Measurements from ENCODE around the gene RUNX1.

RUNX1 gene

DNA sequence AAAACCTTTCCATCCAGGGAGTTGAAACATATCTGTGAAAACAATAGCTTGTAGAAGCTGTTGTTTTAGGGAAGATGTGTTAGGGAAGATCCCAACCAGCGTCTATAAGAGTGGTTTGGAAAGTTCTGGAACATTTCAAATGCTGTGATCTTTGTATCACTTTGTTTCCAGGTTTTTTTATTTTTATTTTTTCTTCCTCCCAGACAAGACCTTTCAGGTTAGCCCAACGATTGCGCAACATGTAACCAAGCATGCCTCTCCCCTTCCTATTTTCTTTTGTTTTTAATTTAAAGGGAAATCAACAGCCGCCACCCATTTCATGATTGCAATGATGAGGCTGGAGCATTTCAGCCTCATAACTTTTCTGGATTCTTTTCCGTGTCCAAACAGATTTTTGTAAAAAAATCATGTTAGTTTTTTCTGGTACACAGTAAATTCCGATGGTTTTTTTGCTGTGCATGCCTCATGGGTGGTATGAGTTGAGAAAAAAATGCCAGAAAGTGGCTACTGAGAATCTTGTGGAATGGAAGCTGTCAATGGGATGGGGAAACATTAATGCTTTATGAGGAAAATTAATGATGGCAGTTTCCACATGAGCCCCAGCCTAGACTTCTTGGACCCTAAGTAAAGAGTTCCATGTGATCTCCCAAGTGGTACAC lies 109.3 kb downstream of the RUNX1 start:
- no peak for DNase-seq

GRCh38 chr21:34938089-34938764 lies 110.9 kb downstream of the RUNX1 start:
- DNase-seq, result no peak

DNA sequence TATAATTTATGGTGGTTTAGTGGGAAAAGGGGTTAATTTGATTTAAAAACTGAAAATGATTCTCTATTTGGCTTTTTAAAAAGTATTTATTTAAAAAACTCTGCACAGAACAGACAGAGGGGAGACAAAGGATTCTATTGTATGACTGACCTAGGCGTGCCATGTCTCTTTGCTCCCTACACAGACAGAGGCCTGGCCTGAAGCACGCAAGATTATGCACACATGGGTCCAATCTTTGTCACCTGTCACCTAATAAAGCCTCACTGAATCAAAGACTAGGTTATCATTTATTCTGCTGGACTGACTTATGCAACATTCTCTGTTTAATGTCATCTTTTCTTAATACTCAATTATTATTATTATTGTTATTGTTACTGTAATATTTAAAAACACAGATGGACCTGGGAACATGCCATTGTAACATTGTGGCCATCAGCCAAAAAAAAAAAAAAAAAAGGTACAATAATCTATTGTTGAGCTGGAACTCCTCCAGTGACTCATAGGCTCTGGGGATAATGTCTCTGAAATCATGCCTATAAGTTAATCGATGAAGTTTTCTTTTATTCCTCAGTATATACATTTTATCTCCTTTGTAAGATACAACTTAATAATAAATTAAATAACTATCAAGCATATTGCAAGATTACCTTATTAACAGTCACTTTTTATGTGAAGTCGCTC lies 112.1 kb downstream of the RUNX1 start:
- no peak for DNase-seq

DNA sequence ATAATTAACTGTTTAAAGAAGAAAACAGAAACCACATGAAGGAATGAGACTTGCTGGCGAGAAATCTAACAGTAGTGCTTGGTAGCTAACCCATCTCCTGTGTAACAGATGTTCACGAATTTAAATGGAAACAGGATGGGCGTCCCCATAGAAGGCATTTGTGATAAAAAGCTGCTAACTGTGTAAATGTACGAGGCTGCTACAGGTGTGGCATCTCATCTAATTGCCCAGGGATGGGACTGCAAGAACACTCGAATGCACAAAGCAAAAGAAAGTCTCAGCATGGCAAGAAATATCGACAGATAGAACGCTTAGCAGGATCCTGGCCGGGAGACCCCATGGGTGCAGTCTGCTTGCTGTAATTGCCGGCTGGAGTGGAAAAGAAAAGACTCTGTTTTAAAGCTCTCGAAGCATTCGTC lies 112.7 kb downstream of the RUNX1 start:
- peak; percentile 28 for DNase-seq

DNA sequence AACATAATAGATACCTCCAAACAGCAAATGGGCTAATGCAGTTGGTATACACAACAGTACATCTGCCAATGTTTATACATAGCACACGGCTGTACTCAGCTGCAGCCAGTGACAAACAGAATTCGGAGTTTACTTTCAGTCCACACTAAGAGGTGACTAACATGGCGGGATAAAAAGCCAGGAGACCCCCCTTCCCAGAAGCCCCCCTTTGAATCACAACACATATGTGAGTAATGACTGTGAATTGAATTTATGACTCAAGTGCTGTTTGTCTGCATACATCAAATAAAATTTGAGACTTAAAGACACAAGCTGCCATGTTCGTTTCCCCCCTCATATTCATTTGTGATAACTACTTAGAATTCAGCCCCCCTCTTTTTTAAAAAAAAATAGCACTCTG lies 113.2 kb downstream of the RUNX1 start:
- DNase-seq, result peak; percentile 28

- DNase-seq, result no peak
Measured at GRCh38 chr21:34935452-34935851, 113.7 kb downstream of the RUNX1 start.

DNA sequence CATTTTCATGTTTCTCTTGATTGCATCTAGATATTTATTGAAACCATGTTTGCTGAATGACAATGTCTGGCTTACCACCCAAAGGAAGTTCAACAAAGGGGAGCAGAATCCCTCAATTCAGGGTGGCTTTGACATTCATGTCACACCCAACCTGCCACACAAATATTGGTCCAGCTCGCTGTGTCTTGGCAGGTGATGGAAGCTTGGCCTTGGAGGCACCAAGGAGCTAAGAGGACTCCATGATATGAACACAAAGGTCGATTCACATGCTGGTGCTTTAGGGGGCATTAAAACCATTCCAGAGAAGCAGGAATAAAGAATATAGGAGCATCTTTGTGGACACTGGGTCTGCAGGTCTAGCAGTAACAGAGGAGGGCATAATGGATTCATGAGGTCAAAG lies 114.8 kb downstream of the RUNX1 start:
- no peak for DNase-seq

DNA sequence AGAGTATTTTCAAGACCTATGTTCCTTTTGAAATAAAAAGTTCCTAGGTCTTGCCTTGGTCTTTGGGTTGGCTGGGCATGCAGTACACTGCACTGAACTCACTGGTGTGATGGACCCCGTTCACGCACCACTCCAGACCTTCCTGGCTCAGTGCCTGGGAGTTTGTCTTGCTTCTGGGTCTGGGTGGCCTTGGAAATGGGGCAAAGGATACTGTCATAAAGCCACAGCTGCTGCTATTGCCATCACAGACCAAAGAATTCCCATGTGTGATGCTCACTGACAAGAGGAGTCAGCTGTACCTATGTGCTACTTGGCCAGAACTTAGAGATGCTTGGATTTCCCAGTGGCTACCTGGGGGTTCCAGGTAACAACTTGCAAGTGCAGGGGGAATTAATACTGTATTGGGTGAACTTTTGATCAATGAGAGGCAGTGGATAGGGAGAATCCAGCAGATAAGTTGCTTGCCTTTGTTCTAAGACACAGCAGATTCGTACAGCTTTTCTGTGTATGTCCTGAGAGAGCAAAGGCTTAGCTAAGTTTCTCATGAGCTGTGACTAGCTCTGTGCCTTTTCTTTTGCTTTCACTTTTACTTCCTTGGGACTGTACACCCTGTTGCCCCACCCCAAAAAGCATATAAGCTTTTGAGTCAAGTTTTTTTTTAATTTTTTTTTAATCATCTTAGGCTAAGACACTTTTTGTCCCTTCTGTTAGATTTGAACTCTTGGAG lies 115.3 kb downstream of the RUNX1 start:
- peak; percentile 25 for DNase-seq

- DNase-seq, result no peak
Measured at GRCh38 chr21:34932233-34932632, 116.9 kb downstream of the RUNX1 start.

DNA sequence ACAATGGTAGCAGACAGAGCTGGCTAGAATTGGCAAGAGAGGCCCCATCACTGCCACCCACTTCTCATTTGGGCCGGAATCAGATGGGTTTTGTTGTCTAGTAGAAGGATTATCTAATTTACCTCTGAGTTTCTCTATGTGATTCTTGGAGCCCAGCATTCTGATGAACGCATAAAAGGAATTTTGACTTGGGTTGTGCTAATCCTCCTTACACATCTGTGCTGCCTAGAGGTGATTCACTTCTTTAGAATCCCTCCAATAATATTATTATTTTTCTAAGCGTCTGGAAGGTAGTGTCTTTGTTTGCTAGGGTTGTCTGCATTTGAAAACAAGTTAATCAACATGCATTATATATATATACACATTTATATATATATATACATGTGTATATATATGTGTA lies 118.1 kb downstream of the RUNX1 start:
- DNase-seq, result no peak

DNA sequence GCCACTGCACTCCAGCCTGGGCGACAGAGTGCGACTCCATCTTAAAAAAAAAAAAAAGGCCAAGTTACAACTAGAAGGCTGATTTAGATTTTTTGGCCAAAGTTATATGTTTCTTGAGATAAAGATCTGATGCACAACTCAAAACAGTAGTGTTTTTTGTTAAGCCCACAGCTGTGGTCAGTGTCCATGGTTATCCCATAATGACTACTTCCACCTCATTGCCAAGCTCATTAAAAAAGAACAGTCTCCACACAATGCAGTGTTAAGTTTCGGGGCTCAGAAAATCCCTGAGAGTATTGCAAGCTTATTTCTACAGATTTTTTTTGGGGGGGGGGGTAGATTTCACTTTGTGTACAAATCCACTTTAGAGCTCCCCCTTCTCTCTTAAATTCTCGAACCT lies 120.5 kb downstream of the RUNX1 start:
- no peak for DNase-seq

GRCh38 chr21:34927992-34928391 lies 121.1 kb downstream of the RUNX1 start:
- DNase-seq, result no peak

GRCh38 chr21:34926803-34927467 lies 122.2 kb downstream of the RUNX1 start:
- DNase-seq, result no peak

GRCh38 chr21:34925597-34925996 lies 123.5 kb downstream of the RUNX1 start:
- no peak for DNase-seq

GRCh38 chr21:34924771-34925419 lies 124.2 kb downstream of the RUNX1 start:
- no peak for DNase-seq

DNA sequence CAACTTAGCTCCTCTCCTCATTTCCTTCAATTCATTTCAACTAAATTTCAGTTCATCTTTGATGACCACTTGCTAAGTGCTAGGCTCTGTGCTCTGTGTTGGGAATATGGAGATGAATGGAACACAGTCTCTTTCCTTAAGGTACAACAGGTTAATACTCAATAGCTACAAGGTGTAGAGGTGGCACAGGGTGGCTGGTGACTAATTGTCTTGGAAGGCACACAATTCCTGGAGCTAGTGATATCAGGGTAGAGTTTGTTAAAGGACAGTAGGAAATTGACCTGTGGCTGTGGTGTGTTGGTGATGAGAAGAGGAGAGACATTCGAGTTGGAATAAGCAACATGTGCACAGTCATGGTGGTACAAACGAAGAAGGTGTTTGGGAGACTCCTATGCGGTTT lies 124.9 kb downstream of the RUNX1 start:
- DNase-seq, result no peak

DNA sequence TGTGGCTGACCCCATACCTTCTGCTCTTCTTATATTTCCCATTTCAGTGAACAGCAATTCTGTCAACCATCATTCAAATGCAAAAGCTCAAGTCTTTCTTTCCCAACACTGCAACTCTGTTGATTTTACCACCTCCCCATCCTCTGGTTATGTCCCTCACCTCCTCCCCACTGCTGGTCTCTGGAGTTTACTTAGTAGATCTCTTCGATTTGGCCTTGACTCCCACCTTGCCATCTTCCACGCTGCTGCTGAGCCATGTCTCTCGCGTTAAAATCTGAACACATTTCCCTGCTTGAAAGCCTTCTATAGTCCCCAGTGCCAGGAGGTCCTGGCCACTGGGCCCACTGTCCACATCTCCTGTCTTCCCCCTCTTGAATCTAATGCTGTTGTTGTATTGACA lies 125.5 kb downstream of the RUNX1 start:
- DNase-seq, result no peak

DNA sequence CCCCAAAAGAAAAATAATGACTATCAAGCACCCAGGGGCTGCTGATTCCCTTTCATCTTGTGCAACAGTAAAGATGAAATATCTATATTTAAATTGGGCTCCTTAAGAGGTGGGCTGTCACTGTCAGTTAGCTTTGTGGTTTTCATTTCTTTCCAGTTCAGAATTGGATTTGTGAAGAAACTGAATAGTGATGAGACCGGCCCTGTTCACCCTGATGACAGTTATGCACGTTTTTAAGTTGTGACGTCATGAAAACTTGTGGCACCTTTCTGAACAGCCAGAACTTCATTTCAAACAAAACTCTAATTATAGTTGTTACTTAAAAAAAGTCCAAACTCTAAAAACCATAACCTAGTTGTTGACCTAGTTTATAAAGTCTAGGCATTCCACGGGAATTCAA lies 125.9 kb downstream of the RUNX1 start:
- DNase-seq, result no peak

GRCh38 chr21:34922479-34922878 lies 126.6 kb downstream of the RUNX1 start:
- no peak for DNase-seq

DNA sequence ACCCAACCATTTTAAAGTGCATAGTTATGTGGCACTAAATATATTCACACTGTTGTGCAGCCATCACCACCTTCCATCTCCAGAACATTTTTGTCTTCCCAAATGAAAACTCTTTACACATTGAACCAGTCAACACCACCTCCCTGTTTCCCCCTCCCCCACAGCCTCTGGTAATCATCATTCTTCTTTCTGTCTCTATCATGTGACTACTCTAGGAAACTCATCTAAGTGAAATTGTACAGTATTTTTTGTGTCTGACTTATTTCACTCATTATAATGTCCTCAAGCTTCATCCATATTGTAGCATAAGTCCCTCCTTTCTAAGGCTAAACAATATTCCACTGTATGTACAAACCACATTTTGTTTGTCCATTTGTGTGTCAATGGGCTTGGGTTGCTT lies 128.0 kb downstream of the RUNX1 start:
- DNase-seq, result no peak

DNA sequence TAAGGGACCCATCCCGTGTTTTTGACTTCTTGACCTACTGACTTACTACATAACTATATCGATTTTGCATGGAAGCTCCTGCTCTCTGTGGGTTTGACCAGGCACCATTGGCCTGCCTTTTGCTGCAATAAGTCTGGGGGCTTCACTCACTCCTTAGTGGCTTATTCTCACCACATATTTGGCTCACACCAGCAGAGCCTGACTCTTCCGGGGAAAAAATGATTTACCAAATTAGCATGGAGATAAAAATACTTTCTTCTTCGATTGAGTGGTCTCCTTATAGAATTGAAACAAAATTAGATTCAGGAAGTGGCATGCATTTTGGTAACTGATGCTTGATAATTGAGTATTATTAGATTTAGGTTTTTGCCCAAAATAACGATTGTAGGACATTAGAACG lies 129.7 kb downstream of the RUNX1 start:
- DNase-seq, result no peak

DNA sequence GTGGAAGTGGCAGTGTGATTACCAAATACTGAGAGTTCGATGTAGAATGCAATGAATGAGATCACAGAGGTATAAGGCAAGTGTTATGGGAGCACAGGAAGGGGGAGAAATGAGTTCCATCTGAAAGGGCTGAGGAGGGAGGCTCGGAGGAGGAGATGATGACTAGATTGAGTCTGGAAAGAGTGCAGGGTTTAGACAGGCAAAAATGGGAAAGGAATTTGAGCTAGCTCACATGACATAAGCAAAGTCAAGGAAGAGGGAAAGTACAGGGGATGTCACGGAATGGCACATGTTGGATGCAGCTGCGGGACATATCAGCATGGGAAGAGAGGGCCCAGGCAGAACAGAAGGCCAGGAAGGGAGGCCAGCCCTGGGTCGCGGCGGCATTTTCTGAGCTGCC lies 132.7 kb downstream of the RUNX1 start:
- DNase-seq, result no peak
